Measurements from ENCODE around the gene TEX22.
"Not testable (repeated sequence)": the region's sequence is repeated elsewhere in the genome, so short reads cannot be mapped to it uniquely, and the experiment has no call there.

The TEX22 gene

GRCh38 chr14:105358943-105359342 lies 39.4 kb upstream of the TEX22 start:
- DNase-seq (no peak), ATAC-seq (no peak)
- Mint-ChIP-seq H3K9me3 (no peaks in the 10 kb centered on the region), H3K4me3 (no peak overlapping the region), H3K27me3 (peaks cover 9% of the 10 kb centered on the region), H3K27ac (no peak overlapping the region), H3K4me1 (peaks cover 23% of the 10 kb centered on the region)

- H3K4me1 Mint-ChIP-seq, result peaks cover 35% of the 10 kb centered on the region
- not testable (repeated sequence) for DNase-seq
Measured at GRCh38 chr14:105361412-105361811, 36.9 kb upstream of the TEX22 start.

GRCh38 chr14:105363847-105364708 lies 34.3 kb upstream of the TEX22 start:
- ATAC-seq (peak; percentile 67), DNase-seq (no peak)
- H3K27ac Mint-ChIP-seq, result peak overlapping the region in 1 of 2 donors; percentile 52
- peaks cover 10% of the 10 kb centered on the region for H3K27me3 Mint-ChIP-seq
- peaks cover 35% of the 10 kb centered on the region for H3K4me1 Mint-ChIP-seq
- no peaks in the 10 kb centered on the region for H3K9me3 Mint-ChIP-seq
- H3K4me3 Mint-ChIP-seq, result peak overlapping the region; percentile 68 to 72

More at GRCh38 chr14:105361412-105361811, 36.9 kb upstream of the TEX22 start:
- H3K4me3 Mint-ChIP-seq, H3K9me3 Mint-ChIP-seq, H3K27ac Mint-ChIP-seq, ATAC-seq: not testable (repeated sequence)
- H3K27me3 Mint-ChIP-seq, result peaks cover 10% of the 10 kb centered on the region

GRCh38 chr14:105365101-105365500 lies 33.2 kb upstream of the TEX22 start:
- H3K4me1 Mint-ChIP-seq, result peaks cover 35% of the 10 kb centered on the region
- H3K27me3 Mint-ChIP-seq, result peaks cover 10% of the 10 kb centered on the region
- H3K4me3 Mint-ChIP-seq, result no peak overlapping the region
- DNase-seq, result no peak
- H3K9me3 Mint-ChIP-seq, result no peaks in the 10 kb centered on the region
- no peak for ATAC-seq
- H3K27ac Mint-ChIP-seq, result no peak overlapping the region

GRCh38 chr14:105365681-105366080 lies 32.7 kb upstream of the TEX22 start:
- ATAC-seq (no peak), DNase-seq (no peak)
- peaks cover 37% of the 10 kb centered on the region for H3K4me1 Mint-ChIP-seq
- H3K4me3 Mint-ChIP-seq, result no peak overlapping the region
- H3K27ac Mint-ChIP-seq, result no peak overlapping the region
- peaks cover 10% of the 10 kb centered on the region for H3K27me3 Mint-ChIP-seq
- H3K9me3 Mint-ChIP-seq, result no peaks in the 10 kb centered on the region

- H3K4me1 Mint-ChIP-seq, result peaks cover 42% of the 10 kb centered on the region
- no peak overlapping the region for H3K27ac Mint-ChIP-seq
- peaks cover 10% of the 10 kb centered on the region for H3K27me3 Mint-ChIP-seq
- DNase-seq, result no peak
- no peak overlapping the region for H3K4me3 Mint-ChIP-seq
- ATAC-seq, result no peak
- H3K9me3 Mint-ChIP-seq, result no peaks in the 10 kb centered on the region
Measured at GRCh38 chr14:105366386-105367074, 31.8 kb upstream of the TEX22 start.

- ATAC-seq (no peak), DNase-seq (no peak)
- peaks cover 10% of the 10 kb centered on the region for H3K27me3 Mint-ChIP-seq
- no peaks in the 10 kb centered on the region for H3K9me3 Mint-ChIP-seq
- peaks cover 35% of the 10 kb centered on the region for H3K4me1 Mint-ChIP-seq
- H3K27ac Mint-ChIP-seq, result no peak overlapping the region
- no peak overlapping the region for H3K4me3 Mint-ChIP-seq
Measured at GRCh38 chr14:105367116-105368031, 31.0 kb upstream of the TEX22 start.

- no peak overlapping the region for H3K4me3 Mint-ChIP-seq
- peaks cover 29% of the 10 kb centered on the region for H3K4me1 Mint-ChIP-seq
- DNase-seq (no peak), ATAC-seq (no peak)
- peaks cover 10% of the 10 kb centered on the region for H3K27me3 Mint-ChIP-seq
- no peak overlapping the region for H3K27ac Mint-ChIP-seq
- no peaks in the 10 kb centered on the region for H3K9me3 Mint-ChIP-seq
Measured at GRCh38 chr14:105368032-105368417, 30.3 kb upstream of the TEX22 start.

GRCh38 chr14:105368426-105368825 lies 29.9 kb upstream of the TEX22 start:
- H3K27me3 Mint-ChIP-seq, result peaks cover 7% of the 10 kb centered on the region
- DNase-seq, result no peak
- no peaks in the 10 kb centered on the region for H3K9me3 Mint-ChIP-seq
- ATAC-seq, result no peak
- H3K4me1 Mint-ChIP-seq, result peaks cover 25% of the 10 kb centered on the region
- H3K4me3 Mint-ChIP-seq, result no peak overlapping the region
- H3K27ac Mint-ChIP-seq, result no peak overlapping the region

- no peak overlapping the region for H3K27ac Mint-ChIP-seq
- no peak for DNase-seq
- peaks cover 19% of the 10 kb centered on the region for H3K4me1 Mint-ChIP-seq
- H3K27me3 Mint-ChIP-seq, result peaks cover under 1% of the 10 kb centered on the region
- H3K4me3 Mint-ChIP-seq, result no peak overlapping the region
- no peak for ATAC-seq
- H3K9me3 Mint-ChIP-seq, result no peaks in the 10 kb centered on the region
Measured at GRCh38 chr14:105368910-105369652, 29.3 kb upstream of the TEX22 start.

- H3K27me3 Mint-ChIP-seq, result no peaks in the 10 kb centered on the region
- peaks cover 15% of the 10 kb centered on the region for H3K4me1 Mint-ChIP-seq
- no peak for ATAC-seq
- no peak overlapping the region for H3K4me3 Mint-ChIP-seq
- H3K27ac Mint-ChIP-seq, result no peak overlapping the region
- no peaks in the 10 kb centered on the region for H3K9me3 Mint-ChIP-seq
- DNase-seq, result no peak
Measured at GRCh38 chr14:105369653-105370040, 28.7 kb upstream of the TEX22 start.

- ATAC-seq, result no peak
- peaks cover 20% of the 10 kb centered on the region for H3K4me1 Mint-ChIP-seq
- peak overlapping the region in 1 of 2 donors; percentile 54 for H3K27ac Mint-ChIP-seq
- no peaks in the 10 kb centered on the region for H3K27me3 Mint-ChIP-seq
- no peak for DNase-seq
- no peak overlapping the region for H3K4me3 Mint-ChIP-seq
- no peaks in the 10 kb centered on the region for H3K9me3 Mint-ChIP-seq
Measured at GRCh38 chr14:105374389-105374788, 23.9 kb upstream of the TEX22 start.

- Mint-ChIP-seq H3K9me3 (no peaks in the 10 kb centered on the region), H3K27ac (peak overlapping the region; percentile 79 to 94), H3K4me3 (peak overlapping the region in 1 of 2 donors; percentile 56), H3K27me3 (no peaks in the 10 kb centered on the region), H3K4me1 (peaks cover 19% of the 10 kb centered on the region)
- peak in 1 of 2 donors; percentile 44 for DNase-seq
- ATAC-seq, result peak; percentile 66
Measured at GRCh38 chr14:105375635-105376057, 22.7 kb upstream of the TEX22 start.

GRCh38 chr14:105376521-105377440 lies 21.6 kb upstream of the TEX22 start:
- no peaks in the 10 kb centered on the region for H3K9me3 Mint-ChIP-seq
- H3K4me1 Mint-ChIP-seq, result peaks cover 11% of the 10 kb centered on the region
- no peak overlapping the region for H3K27ac Mint-ChIP-seq

More at GRCh38 chr14:105376521-105377440, 21.6 kb upstream of the TEX22 start:
- DNase-seq, result no peak
- peak; percentile 8 for ATAC-seq
- no peaks in the 10 kb centered on the region for H3K27me3 Mint-ChIP-seq
- H3K4me3 Mint-ChIP-seq, result no peak overlapping the region

Data from stimulated activated naive CD8-positive, alpha-beta T cell treated with anti-CD3 and anti-CD28 coated beads, Interleukin-15, amount 100 ng/mL, for 72 hours (primary cell).